Smooth muscle cell (in vitro differentiated cells): ENCODE results near the gene CLPTM1. TPM values are rescaled to one million over a fixed set of nuclear protein-coding genes. Genes with fewer than 3 reads are reported as not detected.

Source experiments
- DNase-seq: peaks from one replicate; lab custom pipeline; 2025; ENCODE audit not compliant: unreplicated experiment; lab: John Stamatoyannopoulos, UW
- H2AFZ ChIP-seq: fragments of 200-600 bp; sonication (generic); 2 replicates; pipeline ENCODE4 v1.6.0; 2016; ENCODE audit warnings: antibody characterized with exemption, low read depth, mild to moderate bottlenecking
- H3F3A ChIP-seq: fragments of 200-600 bp; sonication (generic); 2 replicates; pipeline ENCODE4 v1.6.0; 2017; ENCODE audit warnings: antibody characterized with exemption, low read depth
- H3K27ac ChIP-seq: fragments of 200-600 bp; sonication (generic); 2 replicates; pipeline ENCODE4 v1.5.1; 2016; ENCODE audit warnings: low read depth, mild to moderate bottlenecking
- H3K27me3 ChIP-seq: fragments of 200-600 bp; sonication (generic); 2 replicates; pipeline ENCODE4 v1.6.1; 2016; ENCODE audit warnings: low read depth, mild to moderate bottlenecking
- H3K36me3 ChIP-seq: fragments of 200-600 bp; sonication (generic); 2 replicates; pipeline ENCODE4 v1.5.1; 2016; ENCODE audit warnings: low read depth
- H3K4me1 ChIP-seq: fragments of 200-600 bp; sonication (generic); 2 replicates; pipeline ENCODE4 v1.5.1; 2016; ENCODE audit warnings: low read depth
- H3K4me2 ChIP-seq: fragments of 200-600 bp; sonication (generic); 2 replicates; pipeline ENCODE4 v1.6.0; 2016; ENCODE audit warnings: mild to moderate bottlenecking
- H3K4me3 ChIP-seq: fragments of 200-600 bp; sonication (generic); 2 replicates; pipeline ENCODE4 v1.5.1; 2016; ENCODE audit warnings: mild to moderate bottlenecking
- H3K79me2 ChIP-seq: fragments of 200-600 bp; sonication (generic); 2 replicates; pipeline ENCODE4 v1.6.0; 2016; ENCODE audit warnings: low read depth, mild to moderate bottlenecking
- H3K9ac ChIP-seq: fragments of 200-600 bp; sonication (generic); 2 replicates; pipeline ENCODE4 v1.6.0; 2016; ENCODE audit warnings: low read depth
- H3K9me3 ChIP-seq: fragments of 200-600 bp; sonication (generic); replicated peaks from 2 replicates; pipeline ENCODE4 v1.5.1; 2016; ENCODE audit warnings: low read depth
- H4K20me1 ChIP-seq: fragments of 200-600 bp; sonication (generic); 2 replicates; pipeline ENCODE4 v1.6.0; 2016; ENCODE audit warnings: low read depth
- WGBS: methylation state at CpG from one replicate; pipeline ENCODE4 v1.1.7; 2016; ENCODE audit warnings: low lambda C conversion rate; 5-methylcytosine and 5-hydroxymethylcytosine counted together
- polyA plus RNA-seq: library from polyadenylated mRNA; unstranded; fragments of >200 nt; fragmentation: Nextera tagmentation; extraction: Ambion mirVana; gene quantifications from 2 replicates; pipeline ENCODE4 v1.2.1, GENCODE V29; 2016
- total RNA-seq: library from RNA; depleted of rRNA; stranded (reverse); fragments of >200 nt; gene quantifications from 2 replicates; pipeline ENCODE4 v1.2.3, GENCODE V29; 2014
- TF ChIP-seq, protein P1 (sequence below): fragments of 200-600 bp; sonication (generic); IDR thresholded peaks from 2 replicates; pipeline ENCODE4 v1.5.1; 2017; ENCODE audit warnings: borderline replicate concordance, mild to moderate bottlenecking, antibody characterized with exemption; ENCODE audit not compliant: insufficient read depth, poor library complexity, severe bottlenecking

Gene CLPTM1
- total and polyA plus RNA-seq, 2 experiments from 2014 or later: 41.9 to 62.1 TPM

DNA sequence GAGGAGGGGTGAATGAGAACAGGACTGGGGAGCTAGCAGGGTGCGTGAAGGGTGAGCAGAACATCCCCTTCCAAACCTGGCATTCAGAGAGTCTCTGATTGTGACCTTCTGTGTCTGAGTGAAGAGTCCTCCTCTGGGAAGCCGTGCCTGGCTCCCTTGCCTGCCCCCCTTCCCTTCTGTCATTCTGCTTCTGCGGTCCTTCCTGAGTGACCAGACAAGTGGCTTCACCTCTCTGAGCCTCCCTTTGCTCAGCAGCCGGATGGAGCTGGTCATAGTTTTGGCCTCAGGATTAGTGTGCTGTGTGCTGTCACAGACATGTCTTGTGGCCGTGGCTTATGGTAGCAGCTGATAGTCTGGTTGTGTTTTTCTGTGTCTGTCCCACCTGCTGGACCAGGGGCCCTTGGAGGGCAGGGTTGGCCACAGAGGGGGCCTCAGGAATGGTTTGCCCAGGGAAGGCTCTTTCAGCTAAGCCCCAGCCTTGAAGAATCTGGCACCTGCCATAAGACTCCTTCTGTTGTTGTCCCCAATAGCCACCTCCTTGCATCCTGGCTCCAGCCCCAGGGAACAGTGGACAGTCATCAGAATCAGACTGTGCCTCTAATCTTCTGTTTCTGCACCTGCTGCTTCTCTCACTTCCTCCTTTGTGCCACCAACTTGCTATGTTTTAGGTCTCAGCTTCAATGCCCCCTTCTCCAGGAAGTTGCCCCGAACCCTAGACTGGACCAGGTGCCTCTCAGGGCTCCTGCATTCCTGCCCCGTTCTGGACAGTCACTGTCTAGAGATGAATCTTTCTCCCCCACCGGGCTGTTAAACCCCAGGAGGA, 5.9 kb downstream of the CLPTM1 start:
- Histone ChIP-seq H3K4me3 (no peak overlapping the region), H3K4me1 (peaks cover 8% of the 10 kb centered on the region), H4K20me1 (peaks cover 77% of the 10 kb centered on the region), H3K9ac (no peak overlapping the region), H3K9me3 (no peaks in the 10 kb centered on the region), H3K4me2 (no peak overlapping the region), H3K79me2 (peaks cover 66% of the 10 kb centered on the region), H2AFZ (no peak overlapping the region), H3F3A (no peaks in the 10 kb centered on the region), H3K27me3 (no peaks in the 10 kb centered on the region), H3K36me3 (peaks cover 5% of the 10 kb centered on the region), H3K27ac (no peak overlapping the region)
- TF ChIP-seq, protein P1, sequence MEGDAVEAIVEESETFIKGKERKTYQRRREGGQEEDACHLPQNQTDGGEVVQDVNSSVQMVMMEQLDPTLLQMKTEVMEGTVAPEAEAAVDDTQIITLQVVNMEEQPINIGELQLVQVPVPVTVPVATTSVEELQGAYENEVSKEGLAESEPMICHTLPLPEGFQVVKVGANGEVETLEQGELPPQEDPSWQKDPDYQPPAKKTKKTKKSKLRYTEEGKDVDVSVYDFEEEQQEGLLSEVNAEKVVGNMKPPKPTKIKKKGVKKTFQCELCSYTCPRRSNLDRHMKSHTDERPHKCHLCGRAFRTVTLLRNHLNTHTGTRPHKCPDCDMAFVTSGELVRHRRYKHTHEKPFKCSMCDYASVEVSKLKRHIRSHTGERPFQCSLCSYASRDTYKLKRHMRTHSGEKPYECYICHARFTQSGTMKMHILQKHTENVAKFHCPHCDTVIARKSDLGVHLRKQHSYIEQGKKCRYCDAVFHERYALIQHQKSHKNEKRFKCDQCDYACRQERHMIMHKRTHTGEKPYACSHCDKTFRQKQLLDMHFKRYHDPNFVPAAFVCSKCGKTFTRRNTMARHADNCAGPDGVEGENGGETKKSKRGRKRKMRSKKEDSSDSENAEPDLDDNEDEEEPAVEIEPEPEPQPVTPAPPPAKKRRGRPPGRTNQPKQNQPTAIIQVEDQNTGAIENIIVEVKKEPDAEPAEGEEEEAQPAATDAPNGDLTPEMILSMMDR: no peak
- WGBS: 93% methylated on average over 8 of the region's 8 CpGs
- DNase-seq: no peak

DNA sequence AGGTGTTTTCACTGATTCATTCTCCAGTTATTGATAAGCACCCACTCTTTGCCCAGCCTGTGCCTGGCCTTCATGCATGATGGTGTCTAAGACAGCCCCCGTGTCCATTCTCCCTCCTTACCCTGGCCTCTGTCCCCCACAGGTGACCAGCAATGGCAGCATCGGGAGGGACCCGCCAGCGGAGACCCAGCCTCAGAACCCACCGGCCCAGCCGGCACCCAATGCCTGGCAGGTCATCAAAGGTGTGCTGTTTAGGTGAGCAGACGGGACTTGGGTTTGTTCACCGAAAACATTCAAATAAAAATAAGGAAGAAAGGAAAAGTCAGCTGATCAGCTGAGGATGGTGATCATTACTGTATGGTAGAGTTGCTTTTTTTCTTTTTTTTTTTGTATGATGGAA, 6.6 kb downstream of the CLPTM1 start:
- H2AFZ ChIP-seq: no peak overlapping the region
- no peak overlapping the region for H3K4me2 ChIP-seq
- no peak overlapping the region for H3K27ac ChIP-seq
- H3K9me3 ChIP-seq: no peaks in the 10 kb centered on the region
- peaks cover 59% of the 10 kb centered on the region for H3K79me2 ChIP-seq
- no peaks in the 10 kb centered on the region for H3F3A ChIP-seq
- no peak overlapping the region for H3K9ac ChIP-seq
- H3K4me3 ChIP-seq: no peak overlapping the region
- no peaks in the 10 kb centered on the region for H3K27me3 ChIP-seq
- peaks cover 1% of the 10 kb centered on the region for H3K4me1 ChIP-seq
- DNase-seq: no peak
- TF ChIP-seq, protein P1: no peak
- peaks cover 70% of the 10 kb centered on the region for H4K20me1 ChIP-seq
- 97% methylated on average over 8 of the region's 8 CpGs for WGBS
- peaks cover 5% of the 10 kb centered on the region for H3K36me3 ChIP-seq

DNA sequence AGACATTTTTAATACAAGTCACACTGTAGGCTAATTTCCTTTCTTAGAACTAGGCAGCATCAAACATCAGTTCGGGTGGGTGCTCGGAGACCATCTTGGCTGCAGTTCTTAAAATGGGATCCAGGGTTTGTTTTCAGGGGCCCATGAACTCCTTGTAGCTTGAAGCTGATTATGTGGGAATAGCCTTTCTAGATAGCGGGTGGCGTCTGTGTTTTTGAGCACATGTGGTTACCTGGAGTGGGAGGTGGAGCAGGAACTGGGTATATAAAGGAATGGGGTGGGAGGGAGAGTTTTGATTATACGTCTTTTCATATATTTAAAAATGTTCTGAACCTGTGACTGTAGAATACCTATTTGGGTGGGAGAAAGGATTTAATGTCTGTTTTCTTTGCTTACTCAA, 12.9 kb downstream of the CLPTM1 start:
- no peaks in the 10 kb centered on the region for H3K27me3 ChIP-seq
- no peak overlapping the region for H3K9ac ChIP-seq
- H2AFZ ChIP-seq: no peak overlapping the region
- 98% methylated on average over 5 of the region's 5 CpGs for WGBS
- no peak overlapping the region for H3K4me3 ChIP-seq
- H3K27ac ChIP-seq: no peak overlapping the region
- no peaks in the 10 kb centered on the region for H3K9me3 ChIP-seq
- H3K4me2 ChIP-seq: no peak overlapping the region
- TF ChIP-seq, protein P1: no peak
- DNase-seq: no peak
- peaks cover 8% of the 10 kb centered on the region for H3K79me2 ChIP-seq
- H4K20me1 ChIP-seq: peaks cover 41% of the 10 kb centered on the region
- no peaks in the 10 kb centered on the region for H3K4me1 ChIP-seq
- H3K36me3 ChIP-seq: peaks cover 5% of the 10 kb centered on the region
- H3F3A ChIP-seq: no peaks in the 10 kb centered on the region

DNA sequence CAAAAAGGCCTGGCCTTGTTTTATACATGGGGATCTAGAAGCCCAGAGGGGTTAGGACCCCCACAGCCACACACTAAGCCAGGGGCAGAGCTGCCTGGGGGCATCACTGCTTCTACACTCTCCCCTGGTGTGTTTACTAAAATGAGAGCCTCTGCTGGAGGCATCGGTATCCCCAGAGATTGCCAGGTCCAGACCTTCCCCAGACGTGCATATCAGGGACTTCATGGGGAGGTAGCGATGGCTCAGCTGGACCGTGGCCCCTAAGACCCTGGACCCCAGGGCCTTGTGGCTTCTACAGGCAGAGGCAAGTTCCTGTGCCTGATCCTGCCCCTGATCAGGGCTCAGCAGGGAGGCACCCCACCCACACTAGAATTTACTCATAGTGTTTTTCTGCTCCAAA, 13.5 kb downstream of the CLPTM1 start:
- Histone ChIP-seq H3F3A (no peaks in the 10 kb centered on the region), H3K4me3 (no peak overlapping the region), H3K4me1 (no peaks in the 10 kb centered on the region), H3K27ac (no peak overlapping the region), H3K27me3 (no peaks in the 10 kb centered on the region), H3K4me2 (no peak overlapping the region), H3K9me3 (no peaks in the 10 kb centered on the region), H2AFZ (no peak overlapping the region), H4K20me1 (peaks cover 41% of the 10 kb centered on the region), H3K9ac (no peak overlapping the region), H3K36me3 (peaks cover 5% of the 10 kb centered on the region), H3K79me2 (peaks cover 8% of the 10 kb centered on the region)
- TF ChIP-seq, protein P1: no peak
- no peak for DNase-seq
- 98% methylated on average over 4 of the region's 4 CpGs for WGBS
